MV-4-11 (cell line): ENCODE data around the gene ANKRD49.

Experiments
- DNase-seq: peaks from one replicate; lab custom pipeline; 2025; lab: John Stamatoyannopoulos, UW

ANKRD49 gene

DNA sequence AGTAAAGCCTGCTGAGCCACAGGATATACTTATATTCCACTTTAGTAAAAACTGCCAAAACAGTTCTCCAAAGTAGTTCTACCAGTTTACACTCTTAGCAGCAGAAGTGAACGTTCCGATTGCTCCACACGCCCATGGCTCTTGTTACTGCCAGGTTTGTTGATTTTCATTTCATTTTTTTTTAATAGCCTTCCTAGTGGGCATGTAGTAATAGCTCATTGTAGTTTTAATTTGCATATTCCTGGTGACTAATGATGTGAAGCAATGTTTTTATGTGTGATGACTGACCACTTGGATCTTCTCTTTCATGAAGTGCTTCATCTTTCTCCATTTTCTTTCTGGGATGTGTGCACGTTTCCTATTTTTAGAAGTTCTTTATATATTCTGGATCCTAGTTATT is 13.7 kb downstream of the ANKRD49 start:
- peak; percentile 69 for DNase-seq

GRCh38 chr11:94511932-94512781 is 18.4 kb downstream of the ANKRD49 start, which contains the start of gene C11orf97:
C11orf97 (plus strand) TSS chr11:94512461; CDS start chr11:94512529, 68 bp downstream.
- DNase-seq: no peak

DNA sequence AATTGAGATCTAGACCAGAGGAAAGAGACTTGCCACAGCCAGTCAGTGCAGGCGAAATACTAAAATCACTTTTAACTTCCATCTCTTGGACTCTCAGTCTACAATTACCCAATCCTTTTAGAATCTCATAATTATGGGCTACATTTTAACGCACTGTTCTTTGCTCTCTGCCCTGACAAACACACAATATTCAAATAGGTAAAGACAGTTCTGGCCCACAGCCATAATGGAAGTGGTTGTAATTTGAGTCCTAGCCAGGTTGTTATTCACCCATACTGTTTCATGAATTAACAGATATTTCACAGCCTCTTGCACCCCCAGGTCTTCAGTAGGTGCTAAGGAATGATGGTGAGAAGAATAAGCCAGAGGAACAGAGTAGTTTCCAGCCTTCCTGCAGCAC is 19.3 kb downstream of the ANKRD49 start:
- no peak for DNase-seq

DNA sequence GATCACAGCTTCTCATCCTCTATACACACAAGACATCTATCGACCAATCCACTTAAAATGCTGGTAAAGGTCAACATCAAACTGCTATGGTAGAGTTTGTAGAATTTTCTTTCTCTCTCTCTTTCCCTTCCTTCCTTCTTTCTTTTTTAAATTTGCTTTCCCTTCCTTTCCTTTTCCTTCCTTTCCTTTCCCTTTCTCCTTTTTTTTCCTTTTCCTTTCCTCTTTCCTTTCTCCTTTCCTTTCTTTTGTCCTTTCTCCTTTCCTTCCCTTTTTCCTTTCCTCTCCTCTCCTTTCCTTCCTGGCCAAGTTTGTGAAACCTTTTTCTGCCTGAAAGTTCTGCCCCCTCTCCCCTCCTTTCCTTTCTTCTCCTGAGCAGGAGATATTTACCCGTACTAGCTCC is 21.6 kb downstream of the ANKRD49 start:
- no peak for DNase-seq

- DNase-seq: no peak
Observed at GRCh38 chr11:94516725-94517124, 22.9 kb downstream of the ANKRD49 start.

GRCh38 chr11:94518300-94518699 is 24.5 kb downstream of the ANKRD49 start:
- no peak for DNase-seq

GRCh38 chr11:94519478-94520084 is 25.8 kb downstream of the ANKRD49 start:
- DNase-seq: peak; percentile 50

- DNase-seq: peak; percentile 36
Observed at GRCh38 chr11:94521684-94522083, 27.9 kb downstream of the ANKRD49 start.

DNA sequence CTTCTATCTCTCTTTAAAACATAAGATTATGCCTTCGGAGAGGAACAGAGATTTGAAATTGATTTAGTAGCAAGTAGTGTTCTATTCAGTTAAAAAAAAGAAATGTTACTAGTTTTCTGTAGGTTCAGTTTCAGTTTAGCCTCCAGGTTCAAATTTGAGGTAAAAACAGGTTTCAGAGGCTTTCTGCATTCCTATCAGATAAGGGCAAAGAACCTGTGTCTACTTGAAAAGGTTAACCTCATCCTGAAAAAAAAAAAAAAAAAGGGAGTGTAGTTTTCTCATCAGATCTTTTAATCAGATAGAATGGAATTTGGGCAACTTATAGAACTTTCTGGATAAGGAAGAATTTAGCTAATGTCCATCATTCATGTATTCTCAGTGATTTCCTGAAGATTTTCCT is 30.6 kb downstream of the ANKRD49 start:
- DNase-seq: no peak

DNA sequence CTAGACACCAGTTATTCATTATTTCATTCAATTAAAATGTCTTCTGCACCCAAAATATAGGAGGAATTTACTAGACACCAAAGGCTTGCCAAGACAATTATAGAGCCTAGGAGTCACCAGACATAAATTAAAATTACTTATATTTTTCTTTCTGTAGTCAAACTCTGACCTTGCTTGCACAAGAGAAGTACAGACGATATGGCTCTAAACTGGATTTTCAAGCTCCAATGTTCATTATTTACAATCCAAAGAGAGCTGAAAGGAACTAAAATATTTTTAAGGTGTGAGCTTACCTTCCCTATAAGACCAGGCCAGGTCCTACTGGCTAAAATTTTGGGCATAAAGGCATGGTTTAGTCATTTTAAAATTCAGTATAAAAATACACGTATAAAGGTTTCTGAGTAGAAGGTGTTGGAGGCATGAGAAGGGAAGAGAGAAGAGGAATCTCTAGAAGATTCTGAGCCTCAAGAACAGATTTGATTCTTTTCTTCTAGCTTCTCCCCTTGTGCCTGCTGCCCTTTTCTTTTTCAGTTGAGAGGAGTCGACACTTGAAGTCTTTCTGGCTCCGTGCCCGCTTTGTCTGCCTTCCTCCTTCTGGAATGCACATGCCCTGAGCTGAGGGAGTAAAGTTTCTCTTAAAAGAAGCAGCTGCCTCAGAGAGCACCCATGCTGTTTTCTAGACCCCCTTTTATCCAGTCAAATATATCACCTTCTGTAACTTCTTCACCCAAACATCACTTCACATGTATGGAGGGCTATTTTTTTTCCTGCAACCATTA is 32.0 kb downstream of the ANKRD49 start:
- DNase-seq: peak; percentile 27

GRCh38 chr11:94526645-94527438 is 33.1 kb downstream of the ANKRD49 start:
- peak; percentile 83 for DNase-seq

DNA sequence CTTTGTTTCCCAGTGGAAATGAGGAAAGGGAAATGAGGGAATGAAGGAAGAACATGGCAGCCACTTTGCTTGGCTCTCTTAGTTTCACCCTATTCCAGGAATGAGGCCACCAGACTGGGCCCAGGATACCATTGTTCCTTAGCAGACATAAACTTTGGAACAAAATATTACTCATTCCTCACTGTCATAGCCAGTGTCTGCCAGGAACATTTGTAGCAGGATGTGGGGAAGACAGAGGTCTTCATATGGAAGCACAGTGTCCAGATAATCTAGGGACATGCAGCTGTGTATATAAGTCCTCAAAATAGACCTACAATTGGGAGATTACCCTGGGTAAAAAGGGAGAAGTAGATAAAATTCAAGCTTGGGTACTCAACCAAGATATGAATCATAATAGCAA is 34.8 kb downstream of the ANKRD49 start:
- peak; percentile 35 for DNase-seq

DNA sequence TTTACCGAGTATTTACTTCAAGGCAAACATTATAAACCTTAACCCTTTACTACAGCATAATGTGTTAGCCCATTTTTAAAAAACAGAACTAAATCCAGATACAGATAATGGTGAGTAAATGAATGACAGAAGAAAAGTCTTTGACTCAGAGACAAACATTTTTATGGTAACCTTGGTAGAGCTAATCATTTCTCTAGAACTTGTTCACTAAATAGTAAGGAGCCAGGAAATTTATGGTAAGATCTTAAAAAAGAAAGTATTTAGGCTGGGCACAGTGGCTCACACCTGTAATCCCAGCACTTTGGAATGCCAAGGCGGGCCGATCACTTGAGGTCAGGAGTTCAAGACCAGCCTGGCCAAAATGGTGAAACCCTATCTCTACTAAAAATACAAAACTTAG is 38.4 kb downstream of the ANKRD49 start:
- DNase-seq: no peak

DNA sequence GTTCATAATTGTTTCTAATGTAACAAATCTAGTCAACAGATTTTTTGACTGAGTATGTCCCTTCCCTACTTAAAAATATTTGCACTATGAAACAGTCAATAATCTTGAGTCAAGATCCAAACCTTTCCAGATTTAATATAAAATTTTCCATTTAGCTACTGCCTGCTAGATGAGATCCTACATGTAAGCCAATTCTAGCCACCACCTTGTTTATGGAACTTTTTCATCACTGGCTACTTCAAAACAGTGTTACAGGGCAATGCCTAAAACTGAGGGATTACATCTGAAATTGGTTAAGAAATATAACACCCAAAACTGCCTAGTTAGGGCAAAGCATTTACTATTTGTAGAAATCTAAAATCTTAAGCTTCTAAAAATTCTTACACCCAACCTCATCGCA is 39.4 kb downstream of the ANKRD49 start:
- DNase-seq: no peak

DNA sequence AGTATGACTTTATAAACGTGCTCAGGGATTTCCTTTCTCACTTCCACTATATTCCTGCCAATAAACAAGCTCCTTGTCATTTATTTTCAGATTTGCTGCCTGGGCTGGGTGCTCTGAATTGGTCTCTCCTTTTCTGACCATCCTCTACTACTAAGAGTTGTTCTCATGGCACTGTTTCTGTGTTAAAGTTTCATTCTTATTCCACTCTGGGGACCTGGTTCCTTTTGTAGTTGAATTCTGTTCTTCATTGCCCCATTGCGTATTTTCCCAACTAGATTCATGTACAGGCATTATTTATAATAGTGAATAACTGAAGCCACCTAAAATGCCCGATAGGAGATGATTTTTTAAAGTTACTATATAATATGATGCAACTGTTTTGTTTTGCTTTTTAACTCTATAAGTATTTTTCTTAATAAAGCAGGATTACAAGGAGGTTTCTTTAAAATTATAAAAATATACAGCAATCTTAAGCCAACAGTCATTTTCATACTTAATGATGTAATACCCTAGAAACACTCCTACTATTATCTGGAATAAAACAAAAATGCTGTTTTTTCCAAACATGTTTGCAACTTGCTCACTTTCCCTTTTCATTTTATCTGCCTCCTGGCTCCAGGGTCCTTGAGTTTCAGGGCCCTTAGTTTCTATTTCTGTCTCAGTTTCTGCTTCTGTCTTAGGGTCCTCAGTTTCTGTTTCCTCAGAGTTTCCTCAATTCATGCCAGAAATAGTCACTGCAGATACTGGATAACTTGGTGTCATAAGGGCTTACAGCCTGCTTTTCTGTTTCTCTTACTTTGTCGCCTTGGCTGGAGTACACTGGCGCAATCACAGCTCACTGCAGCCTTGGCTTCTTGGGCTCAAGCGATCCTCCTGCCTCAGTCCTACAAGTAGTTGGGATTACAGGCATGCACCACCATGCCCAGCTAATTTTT is 40.2 kb downstream of the ANKRD49 start:
- peak; percentile 92 for DNase-seq

GRCh38 chr11:94536386-94536785 is 42.6 kb downstream of the ANKRD49 start:
- no peak for DNase-seq

DNA sequence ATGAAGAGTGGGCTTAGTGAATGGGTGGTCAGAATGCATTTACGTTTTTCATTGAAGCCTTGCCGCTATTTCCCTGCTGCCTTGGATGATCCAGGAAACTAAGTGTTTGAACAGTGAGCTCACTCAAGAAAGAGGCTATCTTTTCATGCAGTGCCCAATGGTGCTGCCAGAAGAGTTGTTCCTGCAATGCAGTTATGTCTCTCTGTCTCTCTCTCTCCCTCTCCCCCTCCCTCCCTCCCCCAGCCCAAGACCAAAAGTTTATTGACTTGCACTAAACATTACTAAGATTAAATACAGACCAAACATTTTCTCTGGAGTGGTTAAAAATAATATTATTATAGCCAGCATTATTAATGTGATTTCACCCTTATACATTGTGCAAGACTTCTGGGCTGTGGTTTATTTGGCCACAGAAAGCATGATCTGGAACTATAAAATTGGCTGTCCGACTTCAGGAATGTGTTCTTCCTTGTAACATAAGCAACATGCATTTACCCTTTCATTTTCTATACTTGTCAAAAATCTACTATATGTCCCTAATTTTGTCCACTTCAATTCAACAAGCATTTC is 43.3 kb downstream of the ANKRD49 start:
- peak; percentile 44 for DNase-seq

DNA sequence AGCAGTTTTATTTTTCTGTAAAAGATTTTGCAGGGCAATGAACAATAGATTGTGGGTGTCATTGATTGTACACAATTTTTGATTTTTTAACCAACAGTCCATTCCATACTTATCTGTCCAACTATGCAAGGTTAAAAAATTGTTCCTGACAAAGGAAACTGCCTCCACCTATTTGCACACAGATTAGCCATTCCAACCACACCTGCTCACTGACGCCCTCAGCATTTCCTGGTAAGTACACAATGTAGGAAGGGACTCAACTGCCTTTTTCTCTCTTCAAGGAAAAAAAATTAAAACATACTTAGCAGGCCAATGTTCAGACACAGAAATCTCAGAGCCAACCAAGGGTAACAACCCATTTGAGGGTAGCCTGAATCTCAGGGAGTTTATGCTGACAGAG is 45.6 kb downstream of the ANKRD49 start:
- DNase-seq: no peak

GRCh38 chr11:94543695-94544645 is 50.2 kb downstream of the ANKRD49 start, which contains the start of gene FUT4:
FUT4 (plus strand) TSS chr11:94543921; CDS start chr11:94544134, 213 bp downstream.
- peak; percentile 63 for DNase-seq
